HG02798 (cell line): ENCODE results near the gene ZMYM5.
A peak's percentile ranks its signal among the peaks of the same experiment; 100 is the strongest.
"Not testable (repeated sequence)": the region's sequence is repeated elsewhere in the genome, so short reads cannot be mapped to it uniquely, and the experiment has no call there.

Source experiments
- ATAC-seq: cut with Tn5 transposase; IDR thresholded peaks from one replicate; pipeline ENCODE4 v1.9.1; 2021; ENCODE audit warnings: mild to moderate bottlenecking; ENCODE audit not compliant: unreplicated experiment, poor library complexity

The ZMYM5 gene

GRCh38 chr13:19863323-19864023 lies at the start of gene ZMYM5:
ZMYM5 (minus strand) TSS chr13:19863649; CDS start chr13:19852180, 11,469 bp downstream.
- peak; percentile 90 for ATAC-seq

DNA sequence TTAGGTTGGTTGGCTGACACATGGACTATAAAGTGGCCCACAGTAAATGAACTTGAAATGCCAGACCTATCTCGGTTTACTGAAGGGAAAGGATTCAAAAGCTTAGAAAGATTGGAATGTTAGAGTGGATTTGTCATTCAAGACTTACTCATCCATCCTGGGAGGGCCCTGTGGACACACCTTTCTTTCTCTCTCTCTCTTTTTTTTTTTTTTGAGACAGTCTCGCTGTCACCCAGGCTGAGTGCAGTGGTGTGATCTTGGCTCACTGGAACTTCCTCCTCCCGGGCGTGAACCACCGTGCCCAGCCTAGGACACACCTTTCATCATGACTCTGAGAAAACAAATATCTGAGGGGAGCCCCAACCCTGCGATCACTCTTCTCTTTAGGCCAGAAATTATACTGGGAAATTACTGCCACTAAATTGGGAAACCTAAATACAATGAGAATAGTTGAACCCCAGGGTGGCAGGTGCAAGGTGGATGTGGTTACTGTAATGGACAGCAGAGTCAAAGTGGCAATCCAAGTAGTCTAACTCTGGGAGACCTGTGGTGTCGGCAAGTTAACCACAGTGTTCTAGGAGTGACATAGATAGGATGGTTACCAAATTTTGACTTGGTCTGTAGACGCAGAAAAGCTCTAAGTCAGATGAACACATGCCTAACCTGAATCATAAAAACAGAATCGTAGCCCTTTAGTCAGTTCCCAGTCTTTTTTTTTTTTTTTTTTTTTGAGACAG lies 47.1 kb upstream of the ZMYM5 start:
- ATAC-seq: no peak

DNA sequence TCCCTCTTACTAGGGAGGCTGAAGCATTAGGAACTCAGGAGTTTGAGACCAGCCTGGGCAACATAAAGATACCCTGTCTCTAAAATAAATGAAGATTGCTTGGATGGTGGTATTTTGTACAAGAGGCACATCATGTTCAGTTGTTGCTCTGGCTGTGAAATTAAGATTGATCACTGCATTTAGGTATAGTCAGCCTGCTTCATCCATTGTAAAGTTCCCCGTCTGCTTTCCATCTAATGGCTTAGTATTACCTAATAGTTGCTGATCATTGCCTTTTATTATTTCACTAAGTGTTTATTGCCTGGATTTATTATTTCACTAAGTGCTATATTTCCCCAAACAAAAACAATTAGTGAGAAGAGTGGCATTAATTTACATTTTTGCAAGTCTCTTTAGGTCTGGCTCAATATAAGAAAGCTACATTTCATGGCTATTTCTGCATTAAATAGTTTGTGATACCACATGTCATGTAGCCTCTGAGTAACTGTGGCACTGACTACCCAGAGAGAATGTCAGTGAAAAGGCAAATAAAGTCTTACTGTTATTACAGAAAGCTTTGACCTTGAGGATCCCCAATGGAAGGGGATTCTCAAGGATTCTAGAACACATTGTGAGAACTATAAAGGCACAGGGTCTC lies 45.0 kb upstream of the ZMYM5 start:
- ATAC-seq: no peak

- ATAC-seq: not testable (repeated sequence)
These were observed 42.2 kb upstream of the ZMYM5 start for GRCh38 chr13:19905487-19906195.

DNA sequence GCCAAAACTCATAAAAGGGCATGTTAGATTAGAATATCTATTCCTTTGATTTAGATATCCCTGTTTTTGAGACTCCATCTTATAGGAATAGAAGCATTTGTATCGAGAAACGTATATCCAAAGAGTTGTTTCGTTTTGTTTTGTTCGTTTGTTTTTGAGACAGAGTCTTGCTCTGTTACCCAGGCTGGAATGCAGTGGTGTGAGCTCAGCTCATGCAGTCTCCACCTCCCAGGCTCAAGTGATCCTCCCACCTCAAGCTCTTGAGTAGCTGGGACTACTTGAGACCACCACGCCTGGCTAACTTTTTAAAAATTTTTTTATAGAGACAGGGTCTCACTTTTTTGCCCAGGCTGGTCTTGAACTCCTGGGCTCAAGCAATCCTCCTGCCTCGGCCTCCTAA lies 26.6 kb upstream of the ZMYM5 start:
- ATAC-seq: no peak

DNA sequence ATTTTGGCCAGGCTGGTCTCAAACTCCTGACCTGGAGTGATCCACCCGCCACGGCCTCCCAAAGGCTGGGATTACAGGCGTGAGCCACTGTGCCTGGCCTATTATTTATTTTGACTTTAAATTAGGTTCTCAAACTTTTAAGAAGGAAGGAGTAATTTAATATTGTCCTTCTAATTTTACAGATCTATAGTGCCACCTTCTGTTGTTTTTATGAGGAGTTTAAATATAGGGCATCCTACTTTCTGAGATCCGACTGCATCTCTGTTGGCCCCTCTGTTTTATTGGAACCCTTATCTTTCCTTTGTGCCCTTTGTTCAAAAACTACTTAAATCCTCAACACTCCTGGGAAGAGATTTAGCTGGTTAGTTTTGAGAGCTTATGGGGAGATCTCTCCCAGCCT lies 25.4 kb upstream of the ZMYM5 start:
- ATAC-seq: no peak

- ATAC-seq: no peak
These were observed 18.8 kb upstream of the ZMYM5 start for GRCh38 chr13:19882231-19882630.

DNA sequence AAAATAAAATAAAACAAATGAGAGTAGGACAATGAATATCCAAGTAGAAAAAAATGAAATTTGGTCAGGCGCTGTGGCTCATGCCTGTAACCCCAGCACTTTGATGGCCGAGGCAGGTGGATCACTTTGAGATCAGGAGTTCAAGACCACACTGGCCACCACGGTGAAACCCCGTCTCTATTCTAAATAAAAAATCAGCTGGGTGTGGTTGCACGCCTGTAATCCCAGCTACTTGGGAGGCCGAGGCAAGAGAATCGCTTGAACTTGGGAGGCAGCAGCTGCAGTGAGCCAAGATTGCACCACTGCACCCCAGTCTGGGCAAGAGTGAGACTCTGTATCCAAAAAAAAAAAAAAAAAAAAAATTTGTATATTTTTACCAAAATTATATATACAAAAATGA lies 18.2 kb upstream of the ZMYM5 start:
- no peak for ATAC-seq

DNA sequence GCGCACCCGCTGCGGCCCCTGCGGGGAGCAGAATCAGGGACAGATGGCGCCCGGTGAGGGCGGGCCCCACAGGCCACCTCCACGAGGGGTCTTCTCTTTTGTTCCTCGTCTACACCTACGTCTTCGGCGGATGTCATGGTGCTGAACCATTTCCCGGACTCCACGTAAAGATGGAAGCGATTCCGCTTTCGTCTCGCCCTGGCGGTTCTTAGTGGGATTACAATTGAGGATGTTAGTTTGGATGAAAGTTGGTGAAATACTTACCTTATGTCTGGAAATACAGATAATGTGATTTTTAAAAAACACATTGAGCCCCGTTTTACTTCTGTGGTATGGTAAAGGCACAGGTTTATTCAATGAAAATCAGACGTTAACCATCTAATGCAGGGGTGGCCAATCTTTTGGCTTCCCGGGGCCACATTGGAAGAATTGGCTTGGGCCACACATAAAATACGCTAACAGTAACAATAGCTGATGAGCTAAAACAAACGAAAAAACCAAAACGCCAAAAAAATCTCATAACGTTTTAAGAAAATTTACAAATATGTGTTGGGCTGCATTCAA lies 1.4 kb upstream of the ZMYM5 start:
- ATAC-seq: peak; percentile 5

DNA sequence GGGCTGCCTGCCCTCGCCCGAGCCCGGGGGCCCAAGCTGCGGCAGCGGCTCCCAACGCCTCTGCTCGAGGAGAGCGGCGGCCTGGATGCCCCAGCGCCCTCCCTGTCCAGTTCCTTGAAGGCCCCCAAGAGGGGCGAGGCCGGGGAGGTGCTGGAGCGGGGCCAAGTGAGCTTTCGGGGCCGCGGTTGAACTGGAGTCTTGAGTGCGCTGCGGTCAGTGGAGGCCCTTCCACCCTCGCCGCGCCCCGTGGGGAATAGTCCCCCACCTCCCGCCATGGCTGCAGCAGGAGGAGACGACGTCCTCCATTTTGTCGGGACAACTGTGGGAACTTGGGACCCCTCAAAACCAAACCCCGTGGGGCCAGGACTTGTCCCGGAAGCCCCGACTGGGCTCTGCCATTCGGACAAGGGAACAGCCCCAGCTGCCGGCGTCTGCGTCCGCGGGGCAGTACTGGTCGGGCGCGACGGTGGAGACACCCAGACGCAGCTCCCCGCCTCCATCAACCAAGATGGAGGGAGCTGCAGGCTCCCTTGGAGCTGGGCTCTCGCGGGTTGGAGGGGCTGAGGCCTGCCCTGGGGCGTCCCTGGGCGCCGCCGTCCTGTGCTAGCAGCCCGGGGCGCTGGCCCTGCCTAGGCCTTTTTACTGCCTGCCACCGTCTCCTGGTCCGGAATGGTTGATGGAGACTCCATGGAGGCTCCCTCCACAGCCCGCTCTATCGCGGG lies 736 bp upstream of the ZMYM5 start:
- peak; percentile 27 for ATAC-seq

- peak; percentile 9 for ATAC-seq
These were observed 752 bp downstream of the ZMYM5 start for GRCh38 chr13:19862481-19863313.

DNA sequence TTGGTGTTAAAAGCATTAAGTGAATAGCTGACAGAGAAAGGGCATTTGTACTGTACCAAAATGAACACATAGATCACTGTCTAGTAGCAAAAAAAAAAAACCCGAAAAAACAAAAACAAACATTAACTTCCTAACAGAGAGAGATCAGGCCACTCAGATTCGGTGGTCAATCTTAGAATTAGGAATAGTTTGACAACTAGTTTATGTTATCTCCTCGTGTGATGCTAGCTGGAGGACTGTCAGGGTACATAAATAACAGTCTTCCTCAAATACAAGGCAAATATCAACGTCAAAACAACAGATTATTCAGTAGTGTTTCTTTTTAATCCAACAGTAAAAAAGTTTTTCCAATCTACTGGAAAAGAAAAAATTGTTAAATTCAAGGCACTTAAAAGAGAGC lies 1.7 kb downstream of the ZMYM5 start:
- no peak for ATAC-seq

- no peak for ATAC-seq
These were observed 2.4 kb downstream of the ZMYM5 start for GRCh38 chr13:19860884-19861655.

- not testable (repeated sequence) for ATAC-seq
These were observed 5.8 kb downstream of the ZMYM5 start for GRCh38 chr13:19857637-19858036.

GRCh38 chr13:19852766-19853165 lies 10.7 kb downstream of the ZMYM5 start:
- ATAC-seq: no peak

- ATAC-seq: no peak
These were observed 17.7 kb downstream of the ZMYM5 start for GRCh38 chr13:19845758-19846157.

- no peak for ATAC-seq
These were observed 24.6 kb downstream of the ZMYM5 start for GRCh38 chr13:19838865-19839275.

DNA sequence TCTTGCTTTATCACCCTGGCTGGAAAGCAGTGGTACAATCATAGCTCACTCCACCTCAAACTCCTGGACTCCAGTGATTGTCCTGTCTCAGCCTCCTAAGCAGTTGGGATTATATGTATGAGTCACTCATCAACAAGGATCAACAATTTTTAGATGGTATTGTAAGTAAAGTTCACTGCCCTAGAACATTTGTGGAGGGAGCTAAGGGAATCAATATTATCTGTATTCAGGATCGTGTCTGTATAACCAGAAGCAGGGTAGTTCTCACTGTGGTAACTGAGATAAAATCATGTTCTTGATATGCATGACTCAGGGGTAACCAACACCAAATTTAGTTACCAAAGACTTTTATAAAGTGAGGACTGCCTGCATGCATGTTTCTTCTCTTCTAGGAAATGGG lies 27.0 kb downstream of the ZMYM5 start:
- ATAC-seq: no peak
